Mesodermal cell (in vitro differentiated cells): ENCODE measurements around the gene LCE4A.

Experiments
- H3K27ac ChIP-seq: 2 replicates; pipeline ENCODE4 v1.7.0; 2013; ENCODE audit warnings: mild to moderate bottlenecking, low read depth, low read length, moderate library complexity; ENCODE audit not compliant: severe bottlenecking
- H3K36me3 ChIP-seq: 2 replicates; pipeline ENCODE4 v1.7.1; 2013; ENCODE audit warnings: mild to moderate bottlenecking, low read length, moderate library complexity; ENCODE audit not compliant: control insufficient read depth, insufficient read depth
- H3K4me1 ChIP-seq: one replicate; pipeline ENCODE4 v1.7.1; 2013; ENCODE audit warnings: mild to moderate bottlenecking, low read length; ENCODE audit not compliant: insufficient read depth, control insufficient read depth, poor library complexity, severe bottlenecking
- H3K4me3 ChIP-seq: 2 replicates; pipeline ENCODE4 v1.7.0; 2013; ENCODE audit warnings: low read length, control low read depth, mild to moderate bottlenecking; ENCODE audit not compliant: insufficient read depth, poor library complexity, severe bottlenecking; ENCODE audit errors: extremely low read depth
- H3K9me3 ChIP-seq: 2 replicates; pipeline ENCODE4 v1.7.1; 2013; ENCODE audit warnings: mild to moderate bottlenecking, low read length, moderate library complexity; ENCODE audit not compliant: control insufficient read depth
- WGBS, 2 experiments: methylation state at CpG; one replicate each; pipeline ENCODE4 v1.1.5; 2013; ENCODE audit warnings: missing lambda C conversion rate in 2 of 2; ENCODE audit not compliant: insufficient coverage in 2 of 2; 5-methylcytosine and 5-hydroxymethylcytosine counted together

The LCE4A gene

DNA sequence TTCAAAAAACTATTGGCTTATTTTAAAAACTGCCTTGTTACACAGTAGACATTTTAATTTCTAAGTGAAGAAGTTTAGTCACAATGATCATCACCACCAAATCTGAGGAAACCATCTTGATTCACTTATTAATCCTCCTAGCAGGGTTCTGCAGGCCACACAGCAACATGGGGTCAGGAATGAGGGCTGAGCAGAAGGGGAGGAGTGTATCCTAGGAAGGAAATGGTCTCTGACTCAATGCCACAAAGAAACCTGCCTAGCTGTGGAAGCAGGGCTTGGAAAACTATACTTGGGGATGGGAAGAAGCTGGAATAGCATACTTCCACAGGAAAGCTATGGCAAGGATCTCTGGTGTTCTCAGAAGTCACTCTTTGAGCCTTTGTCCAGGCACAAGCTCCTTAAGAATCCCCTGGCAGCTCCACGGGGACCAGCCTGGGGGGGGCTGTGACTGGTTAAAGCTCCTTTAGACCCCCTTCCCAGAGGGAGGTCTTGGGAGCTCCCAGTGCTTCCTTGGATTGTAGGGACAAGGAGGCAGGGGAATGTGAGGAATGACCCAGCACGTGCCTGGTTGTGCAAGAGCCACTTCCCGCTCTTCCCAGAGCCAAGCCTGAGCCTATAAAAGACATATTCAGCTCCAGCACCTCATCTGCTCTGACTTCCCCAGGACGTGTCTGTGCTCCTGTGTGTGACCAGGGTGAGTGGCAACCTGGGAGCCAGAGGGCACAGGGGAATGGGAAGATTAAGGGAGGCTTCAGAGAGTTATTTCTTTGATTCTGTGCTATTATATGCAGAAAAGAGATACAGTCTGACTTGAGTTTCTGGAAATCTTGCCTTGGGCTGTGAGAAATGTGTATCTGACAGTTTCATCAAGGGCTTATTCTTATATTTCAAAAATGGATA is 10.0 kb upstream of the LCE4A start, which contains the start of gene LCE2A:
TSS of gene LCE2A (plus strand) at position 645 of the 900 bp plus-strand sequence. CDS start 557 bp downstream, outside the sequence.
- Histone ChIP-seq H3K9me3 (peaks cover 28% of the 10 kb centered on the region), H3K4me1 (no peaks in the 10 kb centered on the region), H3K27ac (no peak within 1 kb of the TSS), H3K4me3 (no peak within 1 kb of the TSS), H3K36me3 (no peaks in the 10 kb centered on the region)
- no CpG with 5 or more reads among the region's 4 CpGs for WGBS, 2 experiments

DNA sequence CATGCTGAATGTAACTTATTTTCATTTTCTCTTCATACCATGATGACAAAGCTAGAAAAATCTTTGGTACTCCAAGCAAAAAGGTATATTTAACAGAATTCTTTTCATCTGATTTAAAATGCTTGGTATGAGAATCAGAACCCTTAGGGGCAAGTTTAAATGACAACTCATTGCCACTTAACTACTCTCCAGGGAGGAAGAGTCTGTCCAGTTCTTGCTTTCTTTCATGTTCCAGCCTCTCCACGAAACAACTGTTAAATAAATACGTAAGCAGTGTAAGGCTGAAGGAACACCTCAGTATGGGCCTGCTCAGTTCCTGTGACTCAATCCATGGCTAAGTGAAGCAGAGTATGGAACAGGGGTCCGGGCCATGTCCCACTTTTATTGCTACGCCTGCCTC is 8.2 kb upstream of the LCE4A start:
- Histone ChIP-seq H3K9me3 (peaks cover 32% of the 10 kb centered on the region), H3K27ac (no peak overlapping the region), H3K4me1 (no peaks in the 10 kb centered on the region), H3K36me3 (no peaks in the 10 kb centered on the region), H3K4me3 (no peak overlapping the region)
- WGBS, 2 experiments: 74 to 100% methylated on average over 1 to 2 of the region's 4 CpGs

DNA sequence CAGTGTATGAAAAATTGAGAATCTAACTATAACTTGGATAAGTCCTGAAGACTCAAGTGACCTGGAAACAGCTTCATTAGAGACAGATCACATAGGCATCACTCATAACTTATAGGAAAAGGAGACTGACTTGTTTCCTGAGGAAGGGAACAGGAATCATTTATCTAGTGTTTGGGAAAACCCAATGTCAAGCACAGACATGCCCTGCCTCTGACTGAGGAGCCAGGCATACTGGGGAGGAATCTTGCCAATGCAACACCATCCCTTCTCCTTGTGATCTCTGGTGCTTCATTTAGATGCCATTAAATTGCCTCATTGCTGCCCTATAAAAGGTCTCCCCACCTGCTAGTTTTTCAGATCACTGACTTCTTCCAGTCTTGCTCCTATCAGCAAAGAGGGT is 10.3 kb downstream of the LCE4A start:
- H3K36me3 ChIP-seq: no peaks in the 10 kb centered on the region
- no peak overlapping the region for H3K4me3 ChIP-seq
- H3K27ac ChIP-seq: no peak overlapping the region
- H3K9me3 ChIP-seq: peaks cover 62% of the 10 kb centered on the region
- H3K4me1 ChIP-seq: no peaks in the 10 kb centered on the region

DNA sequence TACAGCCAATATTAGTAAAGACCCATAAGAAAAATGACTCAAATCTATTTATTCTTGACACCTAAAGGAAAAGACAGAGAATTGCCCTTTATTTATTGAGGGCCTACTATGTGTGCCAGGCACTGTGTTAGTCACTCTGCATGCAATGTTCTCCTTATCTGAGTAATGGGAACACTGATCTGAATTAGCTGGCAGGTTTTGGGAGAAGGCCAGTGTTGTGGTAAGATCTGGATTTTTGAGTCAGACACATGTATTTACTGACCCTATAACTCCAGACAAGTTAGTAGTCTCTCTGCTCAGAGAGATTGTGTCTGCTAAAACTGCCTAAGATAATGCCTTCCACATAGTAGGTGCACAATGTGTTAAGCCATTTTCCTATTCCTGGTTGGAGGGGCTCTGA is 17.3 kb downstream of the LCE4A start:
- no peaks in the 10 kb centered on the region for H3K36me3 ChIP-seq
- H3K9me3 ChIP-seq: peaks cover 57% of the 10 kb centered on the region
- no peak overlapping the region for H3K4me3 ChIP-seq
- H3K4me1 ChIP-seq: no peaks in the 10 kb centered on the region
- H3K27ac ChIP-seq: no peak overlapping the region

DNA sequence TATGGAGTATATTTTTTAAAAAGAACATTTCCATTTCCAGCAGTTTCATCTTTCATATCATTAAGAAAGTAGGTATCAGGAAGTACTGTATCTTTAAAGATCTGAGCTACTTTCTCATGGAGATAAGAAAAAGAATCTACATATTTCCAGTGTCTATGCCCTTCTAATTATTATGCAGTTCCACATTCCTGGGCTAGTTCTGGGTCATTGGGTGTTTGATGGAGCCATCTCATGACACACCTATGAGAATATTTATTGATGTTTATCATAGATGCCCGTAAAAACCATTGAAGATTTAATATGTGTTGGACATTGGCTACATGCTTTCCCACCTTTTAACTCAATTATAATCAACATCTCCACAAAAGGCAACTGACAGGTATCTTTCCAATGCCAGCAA is 21.0 kb downstream of the LCE4A start:
- Histone ChIP-seq H3K4me3 (no peak overlapping the region), H3K9me3 (peaks cover 54% of the 10 kb centered on the region), H3K27ac (no peak overlapping the region), H3K36me3 (no peaks in the 10 kb centered on the region), H3K4me1 (no peaks in the 10 kb centered on the region)
- WGBS, 2 experiments: no CpG with 5 or more reads among the region's 1 CpG

DNA sequence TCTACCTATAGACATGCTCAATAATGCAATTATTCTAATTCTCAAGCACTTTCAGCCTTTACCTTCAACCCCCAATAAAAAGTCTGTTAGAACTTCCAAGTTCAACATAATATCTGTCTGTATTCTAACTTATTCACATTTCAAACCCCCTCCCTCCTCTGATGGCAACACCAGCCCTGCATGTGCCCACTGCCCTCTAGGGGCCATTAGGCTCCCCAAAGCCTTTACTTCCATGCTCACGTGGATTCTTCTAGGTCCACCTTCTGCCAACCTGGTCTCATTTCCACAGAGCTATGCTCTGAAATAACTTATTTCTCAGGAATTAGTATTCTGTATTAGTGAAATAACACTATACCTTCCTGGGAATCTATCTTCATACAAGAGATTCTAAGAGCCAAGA is 27.7 kb downstream of the LCE4A start:
- Histone ChIP-seq H3K27ac (no peak overlapping the region), H3K4me1 (no peaks in the 10 kb centered on the region), H3K36me3 (no peaks in the 10 kb centered on the region), H3K9me3 (peaks cover 50% of the 10 kb centered on the region), H3K4me3 (no peak overlapping the region)
- 40% methylated on average over 1 of the region's 1 CpG; no CpG with 5 or more reads in 1 of the 2 experiments for WGBS, 2 experiments

DNA sequence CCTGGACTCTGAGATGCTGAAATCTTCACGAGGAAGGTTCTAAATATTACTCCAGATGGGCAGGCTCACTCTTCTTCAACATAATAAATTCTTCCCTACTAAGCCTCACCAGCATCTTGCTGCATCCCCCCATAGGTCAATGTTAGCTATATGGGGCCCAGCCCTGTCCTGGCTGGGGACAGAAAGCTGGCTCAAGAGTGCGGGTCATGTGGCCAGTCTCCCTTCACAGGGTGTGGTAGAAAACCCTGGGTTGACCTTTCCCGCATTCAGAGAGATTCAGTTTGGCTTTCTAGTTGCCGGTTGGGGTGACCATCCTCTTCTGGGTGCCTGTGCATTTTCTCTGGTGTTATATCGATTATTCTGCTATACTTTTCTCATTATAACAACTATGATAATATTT is 30.0 kb downstream of the LCE4A start:
- no peaks in the 10 kb centered on the region for H3K4me1 ChIP-seq
- H3K9me3 ChIP-seq: peaks cover 58% of the 10 kb centered on the region
- 32 to 35% methylated on average over 2 to 3 of the region's 5 CpGs for WGBS, 2 experiments
- no peak overlapping the region for H3K27ac ChIP-seq
- H3K4me3 ChIP-seq: no peak overlapping the region
- H3K36me3 ChIP-seq: no peaks in the 10 kb centered on the region

DNA sequence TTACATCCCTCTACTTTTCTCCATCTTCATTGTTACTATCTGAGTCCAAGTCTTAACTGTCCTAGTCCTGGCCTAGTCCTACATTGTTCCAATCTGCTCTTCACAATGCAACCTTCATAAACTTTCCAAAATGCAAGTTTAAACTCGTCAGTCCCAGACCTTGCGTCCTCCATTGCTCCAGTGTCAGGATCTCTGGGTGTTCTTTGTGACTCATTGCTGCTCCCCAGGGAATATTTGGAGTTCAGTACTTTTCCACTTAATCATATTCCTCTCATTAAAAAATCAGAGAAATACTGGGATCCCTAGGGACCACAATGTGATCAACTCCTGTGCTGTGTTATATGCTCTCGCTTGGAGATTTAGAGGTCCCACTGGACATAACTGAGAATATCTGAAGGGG is 31.9 kb downstream of the LCE4A start:
- H3K4me3 ChIP-seq: no peak overlapping the region
- H3K36me3 ChIP-seq: no peaks in the 10 kb centered on the region
- H3K4me1 ChIP-seq: no peaks in the 10 kb centered on the region
- H3K27ac ChIP-seq: no peak overlapping the region
- 67 to 71% methylated on average over 1 to 2 of the region's 3 CpGs for WGBS, 2 experiments
- H3K9me3 ChIP-seq: peaks cover 58% of the 10 kb centered on the region

DNA sequence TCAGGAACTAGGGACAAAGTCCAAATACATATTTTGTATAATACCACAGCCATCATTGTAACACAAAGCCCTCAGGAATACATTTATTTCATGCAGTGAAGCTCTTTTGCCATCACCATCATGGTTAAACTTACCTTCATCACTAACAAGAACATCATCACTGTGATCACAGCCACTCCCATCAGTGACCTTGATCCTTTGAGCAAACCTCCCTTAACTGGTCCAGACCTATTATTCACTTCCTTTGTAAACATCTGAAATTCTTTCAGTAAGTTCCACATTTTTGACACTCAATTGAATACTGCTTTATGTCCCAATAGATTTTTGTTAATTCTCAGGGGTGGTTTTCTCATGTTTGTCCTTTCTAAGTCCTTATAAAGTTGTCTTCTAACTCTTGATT is 33.7 kb downstream of the LCE4A start:
- Histone ChIP-seq H3K4me3 (no peak overlapping the region), H3K36me3 (no peaks in the 10 kb centered on the region), H3K27ac (no peak overlapping the region), H3K4me1 (no peaks in the 10 kb centered on the region), H3K9me3 (peaks cover 56% of the 10 kb centered on the region)

DNA sequence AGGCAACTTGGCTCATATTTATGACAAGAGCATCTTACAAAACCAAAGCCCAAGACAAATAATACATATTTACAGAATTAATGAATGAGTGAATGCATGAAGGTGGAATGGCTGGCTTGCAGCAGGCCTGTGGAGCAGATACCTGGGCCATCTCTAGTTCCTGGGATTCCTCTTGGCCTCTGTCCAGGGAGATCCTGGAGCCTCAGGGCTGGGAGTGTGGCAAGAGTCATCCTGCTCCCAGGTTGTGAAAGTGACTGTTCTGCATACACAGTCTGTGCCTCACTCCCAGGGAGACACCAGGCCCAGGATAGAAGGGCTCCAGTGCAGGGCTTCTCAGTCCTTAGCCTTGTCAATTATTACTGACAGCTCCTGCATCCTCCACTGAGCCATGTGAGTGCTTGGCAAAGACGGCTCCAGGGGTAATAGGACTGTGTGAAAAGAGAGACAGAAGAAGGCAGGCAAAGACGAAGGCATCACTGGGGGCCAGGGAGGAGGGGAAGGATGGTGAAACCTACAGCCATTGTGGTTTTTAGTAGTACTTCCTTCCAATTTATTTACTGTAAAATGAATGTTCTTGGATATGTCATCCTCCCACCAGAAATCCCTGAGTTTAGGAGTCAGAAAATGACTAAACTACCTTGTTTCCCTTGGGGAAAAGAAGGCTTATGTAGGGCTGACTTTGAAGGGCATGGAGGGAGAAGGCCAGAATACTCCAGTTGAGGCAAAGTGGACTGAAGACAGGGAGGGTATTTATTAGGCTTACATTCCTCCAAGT is 35.6 kb downstream of the LCE4A start:
- 48 to 62% methylated on average over 2 of the region's 2 CpGs for WGBS, 2 experiments

DNA sequence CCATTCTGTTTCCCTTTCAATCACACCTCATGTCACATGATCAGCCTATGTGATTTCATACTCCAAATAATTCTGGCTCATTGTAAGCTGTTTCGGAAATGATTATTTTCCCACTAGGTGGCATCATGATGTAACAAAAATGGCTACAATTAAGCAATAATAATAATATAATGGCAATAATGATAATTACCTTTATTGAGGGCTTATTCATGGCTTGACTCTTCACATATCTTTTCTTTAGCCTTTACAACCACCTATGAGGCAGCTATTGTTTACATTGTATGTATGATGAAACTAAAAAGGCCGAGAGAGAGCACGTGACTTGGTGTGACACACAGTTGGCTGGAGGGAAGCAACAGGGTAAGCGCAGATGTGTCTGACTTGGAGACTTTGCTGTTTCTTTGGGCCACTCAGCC is 37.3 kb downstream of the LCE4A start:
- no peak overlapping the region for H3K27ac ChIP-seq
- H3K9me3 ChIP-seq: peaks cover 37% of the 10 kb centered on the region
- H3K4me1 ChIP-seq: no peaks in the 10 kb centered on the region
- no peaks in the 10 kb centered on the region for H3K36me3 ChIP-seq
- WGBS, 2 experiments: 75 to 84% methylated on average over 3 of the region's 4 CpGs
- no peak overlapping the region for H3K4me3 ChIP-seq

More for the DNA sequence above, 35.6 kb downstream of the LCE4A start:
- no peak overlapping the region for H3K4me3 ChIP-seq
- H3K36me3 ChIP-seq: no peaks in the 10 kb centered on the region
- H3K9me3 ChIP-seq: peaks cover 42% of the 10 kb centered on the region
- H3K4me1 ChIP-seq: no peaks in the 10 kb centered on the region
- no peak overlapping the region for H3K27ac ChIP-seq
